HFF-Myc (cell line): ENCODE data around the gene RRN3.
"Not testable (repeated sequence)": the region's sequence is repeated elsewhere in the genome, so short reads cannot be mapped to it uniquely, and the experiment has no call there.

Experiments used
- DNase-seq: peaks from one replicate; pipeline ENCODE4 v3.0.0-alpha.2; 2011; ENCODE audit warnings: low read depth; ENCODE audit errors: extremely low read depth
- H3K4me3 ChIP-seq: replicated peaks from 2 replicates; pipeline ENCODE4 v1.5.1; 2011; ENCODE audit warnings: low read depth, mild to moderate bottlenecking, control low read depth, low read length
- TF ChIP-seq, protein P1 (sequence below): IDR thresholded peaks from 2 replicates; pipeline ENCODE4 v1.5.1; 2012; ENCODE audit warnings: mild to moderate bottlenecking, low read depth, low read length, control low read depth; ENCODE audit errors: missing control alignments

RRN3 gene

DNA sequence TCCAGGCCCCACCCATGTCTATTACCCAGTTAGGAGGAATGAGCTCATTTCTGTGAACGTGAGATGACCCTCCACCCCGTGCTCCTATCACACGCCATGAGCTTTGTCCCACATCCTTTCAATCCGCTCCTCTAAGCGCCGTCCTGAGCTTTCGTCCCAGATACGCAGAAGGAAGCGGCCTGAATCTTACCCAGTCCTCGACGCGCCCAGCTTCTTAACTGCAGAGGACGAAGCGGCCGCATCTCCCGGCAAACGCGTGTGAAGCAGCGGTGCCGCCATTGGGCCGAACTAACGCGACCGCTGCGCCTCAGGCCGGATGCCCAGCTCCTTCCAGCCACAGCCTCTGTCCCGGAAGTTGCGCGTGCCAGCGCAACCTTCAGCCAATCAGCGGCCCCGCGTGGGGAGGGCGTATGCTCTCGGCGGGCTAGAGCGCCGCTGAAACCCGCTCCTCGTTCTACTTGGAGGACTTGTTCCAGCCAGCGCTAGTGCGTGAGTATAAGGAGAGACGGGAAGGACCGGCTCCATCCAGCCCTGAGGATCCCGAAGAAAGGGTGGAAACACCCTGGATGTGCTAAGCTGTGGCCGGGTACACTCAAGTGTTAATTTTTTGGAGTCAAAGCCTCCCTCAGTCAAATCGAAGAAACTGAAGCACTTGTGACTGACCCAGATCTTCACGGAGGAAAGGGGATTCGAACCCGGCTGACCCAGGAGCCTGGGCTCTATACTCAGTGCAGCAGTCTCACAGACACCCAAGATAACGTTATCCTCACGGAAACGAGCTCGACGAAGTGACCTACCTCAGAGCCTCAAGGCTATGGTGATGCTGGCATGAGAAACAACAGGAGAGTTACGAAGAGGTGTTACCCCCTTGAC, at the start of gene RRN3:
RRN3 (minus strand) TSS at position 318 of the 873 bp plus-strand sequence; CDS start at position 279, 39 bp downstream.
- DNase-seq, result peak; percentile 80
- H3K4me3 ChIP-seq, result peak within 1 kb of the TSS; percentile 67

- H3K4me3 ChIP-seq, result peak overlapping the region; percentile 26
- DNase-seq, result not testable (repeated sequence)
Observed at GRCh38 chr16:15143601-15144091, 49.6 kb upstream of the RRN3 start.

- not testable (repeated sequence) for H3K4me3 ChIP-seq, DNase-seq
Observed at GRCh38 chr16:15142891-15143600, 49.0 kb upstream of the RRN3 start.

DNA sequence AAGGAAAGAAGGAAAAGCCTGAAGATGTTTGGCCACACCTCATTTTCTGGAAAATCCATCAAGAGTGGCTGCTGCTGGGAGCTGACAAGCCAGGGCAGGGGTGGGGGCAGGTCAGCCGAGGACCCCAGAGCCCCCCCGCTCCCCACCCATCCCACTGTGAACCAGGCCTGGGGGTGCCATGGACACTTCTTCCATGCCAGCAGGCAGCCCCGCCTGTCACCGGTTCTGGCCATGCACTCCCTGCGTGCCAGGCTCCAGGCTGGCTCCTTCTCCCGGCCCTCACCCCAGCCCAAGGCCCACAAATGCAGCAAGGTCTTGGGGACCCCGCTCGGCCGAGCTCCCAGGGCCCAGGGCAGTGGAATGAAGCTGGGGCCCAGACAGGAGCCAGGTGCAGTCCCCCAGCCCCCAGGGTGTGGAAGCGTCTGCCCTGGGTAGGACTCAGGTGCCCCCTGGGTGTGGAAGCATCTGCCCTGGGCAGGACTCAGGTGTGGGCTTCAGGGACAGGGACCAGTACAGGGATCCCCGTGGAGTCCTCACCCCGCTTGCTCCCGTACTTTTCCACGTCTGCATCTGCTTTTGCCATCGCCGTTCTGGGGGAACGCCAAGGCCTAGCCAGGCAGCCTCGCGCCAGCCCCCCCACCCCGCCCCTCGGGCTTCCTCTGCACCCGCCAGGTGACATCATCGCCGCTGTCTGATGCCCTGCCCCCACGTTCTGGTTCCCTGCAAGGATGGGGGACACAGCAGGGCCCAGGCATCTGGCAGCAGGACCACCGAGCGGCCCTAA, 48.2 kb upstream of the RRN3 start:
- not testable (repeated sequence) for H3K4me3 ChIP-seq, DNase-seq

- TF ChIP-seq, protein P1, sequence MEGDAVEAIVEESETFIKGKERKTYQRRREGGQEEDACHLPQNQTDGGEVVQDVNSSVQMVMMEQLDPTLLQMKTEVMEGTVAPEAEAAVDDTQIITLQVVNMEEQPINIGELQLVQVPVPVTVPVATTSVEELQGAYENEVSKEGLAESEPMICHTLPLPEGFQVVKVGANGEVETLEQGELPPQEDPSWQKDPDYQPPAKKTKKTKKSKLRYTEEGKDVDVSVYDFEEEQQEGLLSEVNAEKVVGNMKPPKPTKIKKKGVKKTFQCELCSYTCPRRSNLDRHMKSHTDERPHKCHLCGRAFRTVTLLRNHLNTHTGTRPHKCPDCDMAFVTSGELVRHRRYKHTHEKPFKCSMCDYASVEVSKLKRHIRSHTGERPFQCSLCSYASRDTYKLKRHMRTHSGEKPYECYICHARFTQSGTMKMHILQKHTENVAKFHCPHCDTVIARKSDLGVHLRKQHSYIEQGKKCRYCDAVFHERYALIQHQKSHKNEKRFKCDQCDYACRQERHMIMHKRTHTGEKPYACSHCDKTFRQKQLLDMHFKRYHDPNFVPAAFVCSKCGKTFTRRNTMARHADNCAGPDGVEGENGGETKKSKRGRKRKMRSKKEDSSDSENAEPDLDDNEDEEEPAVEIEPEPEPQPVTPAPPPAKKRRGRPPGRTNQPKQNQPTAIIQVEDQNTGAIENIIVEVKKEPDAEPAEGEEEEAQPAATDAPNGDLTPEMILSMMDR, result no peak
- H3K4me3 ChIP-seq, result no peak overlapping the region
- no peak for DNase-seq
Observed at GRCh38 chr16:15141586-15141985, 47.5 kb upstream of the RRN3 start.

DNA sequence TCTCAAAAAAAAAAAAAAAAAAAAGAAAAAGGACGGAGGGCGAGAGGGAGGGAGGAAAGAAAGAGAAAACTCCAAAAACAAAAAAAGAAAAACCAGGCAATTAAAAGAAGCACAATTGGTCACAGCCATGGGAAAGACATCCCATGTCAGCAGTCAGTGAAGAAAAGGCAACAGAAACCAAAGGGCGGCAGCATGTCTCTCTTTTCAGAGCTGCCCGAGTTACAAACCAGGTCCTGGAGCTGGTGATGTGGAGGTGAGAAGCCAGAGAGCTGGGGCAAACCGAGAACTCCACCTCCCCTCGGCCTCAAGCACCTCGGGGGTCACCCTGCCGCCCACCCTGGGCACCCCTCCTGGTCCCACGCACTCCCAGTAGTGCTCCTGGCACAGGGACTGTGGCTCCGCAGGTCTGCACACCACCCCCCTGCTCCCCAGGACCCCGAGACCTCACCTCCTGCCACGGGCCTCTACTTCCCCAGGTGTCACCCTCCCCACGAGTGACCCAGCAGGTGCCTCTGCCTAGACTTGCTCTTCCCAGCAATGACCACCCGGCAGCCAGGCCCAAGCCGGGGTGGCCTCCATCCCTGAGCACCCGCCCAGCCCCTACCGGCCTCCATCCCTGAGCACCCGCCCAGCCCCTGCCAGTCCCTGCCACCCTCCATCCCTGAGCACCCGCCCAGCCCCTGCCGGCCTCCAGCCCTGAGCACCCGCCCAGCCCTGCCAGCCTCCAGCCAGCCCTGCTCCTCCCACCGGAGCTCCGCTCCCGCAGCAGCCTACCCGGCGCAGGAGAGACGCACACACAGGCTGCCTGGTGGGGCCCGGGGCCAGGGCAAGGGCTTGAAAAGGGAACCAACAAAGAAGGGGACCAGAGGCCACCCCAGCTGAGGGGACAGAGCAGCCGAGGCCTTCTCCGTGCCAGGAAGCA, 46.6 kb upstream of the RRN3 start:
- DNase-seq, H3K4me3 ChIP-seq: not testable (repeated sequence)

DNA sequence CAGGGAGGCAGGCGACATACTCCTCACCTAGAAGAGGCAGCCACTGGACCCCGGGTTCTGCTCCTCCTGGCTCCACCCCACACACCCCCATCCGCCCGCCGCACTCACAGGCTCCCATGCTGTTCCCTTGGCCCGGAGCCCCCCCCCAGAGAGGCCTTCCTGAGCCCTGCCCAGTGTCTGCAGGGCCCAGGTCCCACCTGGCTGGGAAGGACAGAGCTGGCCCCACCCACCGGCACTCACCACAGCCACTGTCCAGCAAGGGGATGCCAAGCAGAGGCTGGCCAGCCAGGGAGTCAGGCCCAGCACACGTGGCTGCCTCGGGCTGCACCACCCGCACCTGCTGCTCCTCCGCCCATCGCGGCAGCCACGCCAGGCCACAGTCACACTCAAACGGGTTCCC, 43.4 kb upstream of the RRN3 start:
- DNase-seq, result not testable (repeated sequence)

DNA sequence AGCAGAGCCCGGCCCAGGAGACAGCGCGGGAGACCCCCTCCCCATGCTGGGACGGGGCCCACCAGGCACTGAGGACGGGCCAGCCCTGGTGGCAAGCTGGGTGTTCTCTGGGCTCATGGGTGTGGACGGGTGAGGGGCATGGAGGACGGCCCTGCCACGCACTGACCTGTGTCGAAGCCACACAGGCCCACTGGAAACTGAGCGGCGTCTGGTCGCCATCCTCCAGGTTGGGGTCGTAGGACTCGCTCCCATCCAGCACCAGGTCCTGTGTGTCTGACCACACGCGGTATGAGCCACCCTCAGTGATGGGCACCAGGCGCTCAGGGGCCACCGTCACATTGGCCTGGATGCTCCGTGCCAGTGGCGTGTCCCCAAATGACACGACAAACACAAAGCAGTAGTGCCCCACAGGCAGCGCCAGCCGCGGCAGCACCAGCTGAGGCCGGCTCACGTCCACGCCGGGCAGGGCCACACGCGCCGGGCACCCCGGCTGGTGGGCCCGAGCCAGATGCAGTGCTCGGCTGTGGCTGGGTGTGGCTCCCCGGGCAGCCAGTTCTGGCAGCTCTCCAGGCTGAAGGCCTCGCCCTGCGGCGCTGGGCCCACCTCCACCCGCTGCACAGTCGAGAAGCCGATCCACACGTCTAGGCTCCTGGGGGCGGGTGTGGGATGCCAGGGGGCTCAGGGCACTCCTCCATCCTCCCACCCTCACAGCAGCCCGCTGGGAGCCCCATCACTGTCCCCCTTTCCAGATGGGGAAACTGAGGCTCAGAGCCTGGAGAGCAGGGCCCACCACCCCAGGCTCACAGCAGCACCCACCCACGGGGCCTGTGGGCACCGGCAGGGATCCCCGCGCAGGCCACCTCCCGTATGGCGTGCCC, 41.6 kb upstream of the RRN3 start:
- DNase-seq, H3K4me3 ChIP-seq: not testable (repeated sequence)

More for the DNA sequence above, 43.4 kb upstream of the RRN3 start:
- H3K4me3 ChIP-seq, result not testable (repeated sequence)

GRCh38 chr16:15134752-15135482, 40.8 kb upstream of the RRN3 start:
- DNase-seq, H3K4me3 ChIP-seq: not testable (repeated sequence)

DNA sequence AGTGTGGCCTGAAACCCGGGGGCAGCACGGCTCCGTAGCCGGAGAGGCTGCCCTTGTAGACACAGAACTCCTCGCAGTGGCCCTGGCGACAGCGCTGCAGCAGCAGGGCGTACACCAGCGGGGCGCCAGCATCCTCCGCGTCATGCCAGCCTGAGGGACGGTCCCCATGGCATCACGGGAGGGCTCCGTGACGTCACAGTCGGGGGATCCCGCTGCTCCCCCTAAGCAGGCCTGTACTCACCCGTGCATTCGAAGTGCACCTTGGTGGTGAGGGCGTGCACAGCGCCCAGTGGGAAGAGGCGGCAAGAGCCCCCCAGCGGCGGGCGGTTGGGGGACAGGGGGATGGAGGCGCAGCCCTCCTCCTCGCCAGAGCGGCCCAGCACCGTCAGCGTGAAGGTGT, 39.5 kb upstream of the RRN3 start:
- not testable (repeated sequence) for DNase-seq, H3K4me3 ChIP-seq

- DNase-seq, H3K4me3 ChIP-seq: not testable (repeated sequence)
Observed at GRCh38 chr16:15132719-15133428, 38.8 kb upstream of the RRN3 start.

DNA sequence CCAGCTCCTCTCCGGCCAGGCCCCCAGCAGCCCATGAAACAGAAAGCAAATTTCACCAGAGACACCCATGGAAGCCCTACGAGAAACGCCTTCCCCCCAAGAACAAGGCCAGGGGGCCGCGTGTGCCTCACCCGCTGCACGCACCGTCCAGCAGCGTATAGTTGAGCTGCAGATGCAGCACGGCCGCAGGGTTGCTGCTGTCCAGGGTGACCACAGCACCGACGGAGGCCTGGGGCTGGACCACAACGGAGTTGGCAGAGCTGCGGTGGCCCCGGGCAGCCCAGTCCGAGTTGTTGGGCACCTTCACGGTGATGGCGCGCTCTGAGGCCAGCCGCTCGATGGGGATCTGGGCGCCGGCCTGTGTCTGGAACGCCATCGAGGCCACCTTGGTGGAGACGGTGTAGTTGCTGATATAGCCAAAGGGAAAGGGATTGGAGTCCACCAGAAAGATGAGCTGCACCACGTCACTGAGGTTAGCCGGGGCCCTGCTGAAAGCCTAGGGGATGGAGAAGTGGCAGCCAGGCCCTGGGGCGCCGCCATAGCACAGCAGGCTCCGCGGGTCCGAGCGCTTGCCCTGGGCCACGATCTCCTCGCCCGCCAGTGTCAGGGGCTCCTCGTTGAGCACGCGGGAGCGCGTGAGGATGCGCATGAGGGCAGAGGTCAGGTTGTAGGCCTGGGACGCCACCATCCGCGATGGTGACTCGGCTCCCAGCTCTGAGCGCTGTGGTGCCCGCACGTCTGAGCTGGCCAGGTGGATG, 37.0 kb upstream of the RRN3 start:
- H3K4me3 ChIP-seq, DNase-seq: not testable (repeated sequence)

- H3K4me3 ChIP-seq, DNase-seq: not testable (repeated sequence)
Observed at GRCh38 chr16:15130256-15130932, 36.3 kb upstream of the RRN3 start.
